ENCODE data around the gene SERGEF.

The SERGEF gene

DNA sequence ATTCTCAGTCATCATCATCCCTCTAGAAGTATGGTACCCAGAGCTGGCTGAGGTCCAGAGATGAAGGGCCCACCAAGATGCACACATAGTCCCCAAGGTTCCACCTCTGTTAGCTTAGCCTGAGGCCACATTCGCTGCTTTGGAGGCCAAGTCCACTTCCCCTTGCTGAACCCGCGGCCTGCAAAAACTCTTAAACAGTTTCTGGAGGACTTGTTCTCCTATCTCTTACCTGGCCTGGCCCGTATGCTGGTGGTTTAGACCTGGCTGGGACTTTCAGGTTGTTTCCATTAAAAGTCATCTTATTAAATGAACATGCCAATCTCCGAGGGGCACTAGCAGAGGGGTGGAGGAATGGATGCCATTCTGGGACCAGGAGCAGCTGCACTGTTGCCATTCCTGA is 213.7 kb downstream of the SERGEF start:
- Histone ChIP-seq H3K27ac (ENCODE audit: low read depth in 2 of 2, low read length in 2 of 2) (no peak overlapping the region), H3K36me3 (ENCODE audit: control insufficient read depth in 2 of 2, insufficient read depth in 2 of 2, low read length in 2 of 2) (no peaks in the 10 kb centered on the region), H3K4me3 (ENCODE audit: low read length in 2 of 2) (no peak overlapping the region)

DNA sequence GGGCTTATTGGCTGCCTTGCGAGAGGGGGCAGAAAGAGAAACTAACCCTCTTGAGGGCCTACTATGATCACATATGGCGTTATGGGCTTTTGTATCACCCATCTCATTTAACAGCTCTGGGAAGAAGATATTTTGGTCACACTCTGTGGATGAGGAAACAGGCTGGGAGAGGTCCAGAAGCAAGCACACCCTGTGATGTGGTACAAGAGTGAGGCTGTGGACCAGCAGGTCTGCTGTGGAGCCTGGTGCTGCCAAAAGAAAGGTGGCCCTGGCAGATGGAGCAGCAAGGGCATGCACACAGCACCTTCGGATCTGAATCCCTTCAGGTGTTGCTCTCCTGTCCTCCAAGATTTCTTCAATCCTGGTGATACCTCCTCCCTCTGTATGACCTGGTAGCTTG is 214.1 kb downstream of the SERGEF start:
- Histone ChIP-seq H3K4me3 (ENCODE audit: low read length in 2 of 2) (no peak overlapping the region), H3K27ac (ENCODE audit: low read depth in 2 of 2, low read length in 2 of 2) (no peak overlapping the region), H3K9ac (ENCODE audit: low read depth in 1 of 2, low read length in 2 of 2) (no peak overlapping the region), H3K4me1 (ENCODE audit: control insufficient read depth in 2 of 2, insufficient read depth in 2 of 2, low read length in 2 of 2) (no peaks in the 10 kb centered on the region), H3K27me3 (ENCODE audit: control insufficient read depth in 2 of 2, insufficient read depth in 2 of 2, low read length in 2 of 2) (no peaks in the 10 kb centered on the region), H3K36me3 (ENCODE audit: control insufficient read depth in 2 of 2, insufficient read depth in 2 of 2, low read length in 2 of 2) (no peaks in the 10 kb centered on the region), H3K9me3 (ENCODE audit: control insufficient read depth in 2 of 2, low read length in 2 of 2) (no peaks in the 10 kb centered on the region)

More for the DNA sequence above, 213.7 kb downstream of the SERGEF start:
- Histone ChIP-seq H3K9me3 (ENCODE audit: control insufficient read depth in 2 of 2, low read length in 2 of 2) (no peaks in the 10 kb centered on the region), H3K4me1 (ENCODE audit: control insufficient read depth in 2 of 2, insufficient read depth in 2 of 2, low read length in 2 of 2) (no peaks in the 10 kb centered on the region), H3K9ac (ENCODE audit: low read depth in 1 of 2, low read length in 2 of 2) (no peak overlapping the region), H3K27me3 (ENCODE audit: control insufficient read depth in 2 of 2, insufficient read depth in 2 of 2, low read length in 2 of 2) (no peaks in the 10 kb centered on the region)

DNA sequence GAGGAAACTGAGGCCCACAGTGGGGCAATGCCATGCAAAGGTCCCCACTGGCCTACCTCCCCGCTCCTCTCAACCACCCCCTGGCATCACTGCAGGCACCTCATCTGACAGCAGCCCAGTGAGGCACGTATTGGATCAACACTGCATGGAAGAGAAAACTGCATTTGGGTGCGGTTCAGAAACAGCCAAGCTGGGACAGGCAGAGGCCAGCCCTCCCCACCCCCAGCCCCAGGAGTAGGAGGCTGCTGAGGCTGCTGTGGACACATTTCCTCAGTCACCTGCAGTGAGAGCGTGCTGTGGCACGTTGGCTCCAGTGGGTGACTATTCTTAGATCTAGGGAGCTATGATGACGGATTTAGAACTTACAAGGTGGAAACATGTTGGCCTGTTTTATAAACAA is 214.6 kb downstream of the SERGEF start:
- no peak overlapping the region for H3K4me3 ChIP-seq (ENCODE audit: low read length in 2 of 2)
- H3K9me3 ChIP-seq (ENCODE audit: control insufficient read depth in 2 of 2, low read length in 2 of 2) = no peaks in the 10 kb centered on the region
- H3K36me3 ChIP-seq (ENCODE audit: control insufficient read depth in 2 of 2, insufficient read depth in 2 of 2, low read length in 2 of 2) = no peaks in the 10 kb centered on the region
- H3K27ac ChIP-seq (ENCODE audit: low read depth in 2 of 2, low read length in 2 of 2) = no peak overlapping the region
- H3K27me3 ChIP-seq (ENCODE audit: control insufficient read depth in 2 of 2, insufficient read depth in 2 of 2, low read length in 2 of 2) = no peaks in the 10 kb centered on the region
- H3K4me1 ChIP-seq (ENCODE audit: control insufficient read depth in 2 of 2, insufficient read depth in 2 of 2, low read length in 2 of 2) = no peaks in the 10 kb centered on the region
- H3K9ac ChIP-seq (ENCODE audit: low read depth in 1 of 2, low read length in 2 of 2) = no peak overlapping the region

DNA sequence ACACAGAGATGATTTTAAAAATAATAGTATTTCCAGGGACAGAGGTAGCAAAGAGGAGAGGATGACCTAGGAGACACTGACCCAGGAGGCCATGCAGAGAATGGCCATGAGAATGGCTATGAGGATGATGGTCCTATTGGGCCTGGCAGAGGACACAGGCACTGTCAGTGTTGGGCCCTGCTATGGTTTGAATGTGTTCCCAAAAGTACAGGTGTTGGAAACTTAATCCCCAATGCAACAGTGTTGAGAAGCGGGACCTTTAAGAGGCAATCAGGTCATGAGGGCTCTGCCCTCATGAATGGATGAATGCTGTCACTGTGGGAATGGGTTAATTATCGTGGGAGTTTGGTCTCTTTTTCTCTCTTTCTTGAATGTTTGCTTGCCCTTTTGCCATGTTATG is 216.7 kb downstream of the SERGEF start:
- H3K27me3 ChIP-seq (ENCODE audit: control insufficient read depth in 2 of 2, insufficient read depth in 2 of 2, low read length in 2 of 2) = no peaks in the 10 kb centered on the region
- H3K9ac ChIP-seq (ENCODE audit: low read depth in 1 of 2, low read length in 2 of 2) = no peak overlapping the region
- H3K27ac ChIP-seq (ENCODE audit: low read depth in 2 of 2, low read length in 2 of 2) = no peak overlapping the region
- no peak overlapping the region for H3K4me3 ChIP-seq (ENCODE audit: low read length in 2 of 2)
- H3K36me3 ChIP-seq (ENCODE audit: control insufficient read depth in 2 of 2, insufficient read depth in 2 of 2, low read length in 2 of 2) = no peaks in the 10 kb centered on the region
- H3K9me3 ChIP-seq (ENCODE audit: control insufficient read depth in 2 of 2, low read length in 2 of 2) = no peaks in the 10 kb centered on the region
- no peaks in the 10 kb centered on the region for H3K4me1 ChIP-seq (ENCODE audit: control insufficient read depth in 2 of 2, insufficient read depth in 2 of 2, low read length in 2 of 2)

DNA sequence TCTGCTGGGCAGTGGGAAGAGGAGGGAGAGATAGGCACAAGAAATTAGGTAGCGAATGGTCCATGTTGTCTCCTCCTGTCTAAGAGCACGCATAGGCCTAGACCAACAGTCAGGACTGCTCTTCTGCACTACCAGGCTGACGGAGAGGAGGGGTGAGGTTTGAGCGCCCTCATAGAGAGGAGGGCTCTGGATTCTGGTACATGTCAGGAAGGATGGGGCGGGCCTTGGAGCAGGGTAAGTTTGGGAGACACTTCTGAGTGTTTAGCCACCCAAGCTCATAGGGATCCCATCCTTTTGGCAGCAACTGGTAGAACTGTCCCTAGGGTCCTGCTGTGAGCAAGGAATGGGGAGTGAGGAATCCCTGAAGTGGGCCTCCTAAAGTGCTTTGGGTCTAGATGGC is 217.9 kb downstream of the SERGEF start:
- Histone ChIP-seq H3K4me3 (ENCODE audit: low read length in 2 of 2) (no peak overlapping the region), H3K9ac (ENCODE audit: low read depth in 1 of 2, low read length in 2 of 2) (no peak overlapping the region), H3K27me3 (ENCODE audit: control insufficient read depth in 2 of 2, insufficient read depth in 2 of 2, low read length in 2 of 2) (no peaks in the 10 kb centered on the region), H3K27ac (ENCODE audit: low read depth in 2 of 2, low read length in 2 of 2) (no peak overlapping the region), H3K9me3 (ENCODE audit: control insufficient read depth in 2 of 2, low read length in 2 of 2) (no peaks in the 10 kb centered on the region), H3K4me1 (ENCODE audit: control insufficient read depth in 2 of 2, insufficient read depth in 2 of 2, low read length in 2 of 2) (no peaks in the 10 kb centered on the region), H3K36me3 (ENCODE audit: control insufficient read depth in 2 of 2, insufficient read depth in 2 of 2, low read length in 2 of 2) (no peaks in the 10 kb centered on the region)

DNA sequence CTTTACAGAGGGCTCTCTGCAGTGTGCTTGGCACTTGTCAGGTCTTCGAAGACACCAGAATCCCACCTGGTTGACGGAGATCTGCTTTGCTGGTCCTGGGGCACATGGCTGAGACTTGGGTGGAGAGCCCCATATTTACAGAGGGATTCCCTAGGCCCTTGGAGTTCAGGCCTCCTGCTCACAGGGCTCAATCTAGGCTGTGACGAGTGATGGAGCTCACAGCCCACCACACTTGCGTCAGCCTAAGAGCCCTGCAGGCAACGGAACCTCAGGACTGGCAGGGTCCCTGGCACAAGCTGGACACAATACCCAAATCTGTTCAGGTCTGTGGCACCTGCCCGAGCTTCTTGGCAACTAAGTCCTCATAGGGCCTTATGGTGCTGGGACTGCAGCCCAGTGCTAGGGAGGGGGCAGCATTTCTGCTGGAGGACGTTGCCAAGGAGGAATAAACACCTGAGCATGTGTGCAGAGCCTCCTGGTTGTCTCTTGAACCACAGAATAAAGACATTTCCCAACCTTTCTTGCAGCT is 219.1 kb downstream of the SERGEF start:
- Histone ChIP-seq H3K27me3 (ENCODE audit: control insufficient read depth in 2 of 2, insufficient read depth in 2 of 2, low read length in 2 of 2) (no peaks in the 10 kb centered on the region), H3K27ac (ENCODE audit: low read depth in 2 of 2, low read length in 2 of 2) (no peak overlapping the region), H3K4me3 (ENCODE audit: low read length in 2 of 2) (no peak overlapping the region), H3K9me3 (ENCODE audit: control insufficient read depth in 2 of 2, low read length in 2 of 2) (no peaks in the 10 kb centered on the region), H3K36me3 (ENCODE audit: control insufficient read depth in 2 of 2, insufficient read depth in 2 of 2, low read length in 2 of 2) (no peaks in the 10 kb centered on the region), H3K4me1 (ENCODE audit: control insufficient read depth in 2 of 2, insufficient read depth in 2 of 2, low read length in 2 of 2) (no peaks in the 10 kb centered on the region), H3K9ac (ENCODE audit: low read depth in 1 of 2, low read length in 2 of 2) (no peak overlapping the region)

DNA sequence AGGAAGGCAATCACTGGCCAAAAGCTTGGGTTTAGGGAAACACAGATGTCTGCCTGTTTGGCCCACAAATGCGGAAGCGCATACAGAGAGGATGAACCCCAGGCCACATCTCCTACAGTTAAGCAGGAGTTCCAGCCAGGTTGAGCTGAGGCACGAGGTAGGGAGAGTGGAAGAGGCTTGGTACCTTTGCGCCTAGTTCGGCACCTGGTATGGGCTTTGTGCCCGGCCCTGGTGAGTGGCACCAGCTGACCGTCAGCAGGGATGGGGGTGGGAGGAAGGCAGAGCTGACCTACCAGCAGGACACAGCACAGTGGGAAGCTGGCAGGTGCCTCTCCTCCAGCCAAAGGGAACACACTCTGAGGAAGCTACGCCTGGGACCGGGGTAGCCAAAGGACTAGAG is 220.7 kb downstream of the SERGEF start:
- Histone ChIP-seq H3K4me3 (ENCODE audit: low read length in 2 of 2) (no peak overlapping the region), H3K9me3 (ENCODE audit: control insufficient read depth in 2 of 2, low read length in 2 of 2) (no peaks in the 10 kb centered on the region), H3K27me3 (ENCODE audit: control insufficient read depth in 2 of 2, insufficient read depth in 2 of 2, low read length in 2 of 2) (no peaks in the 10 kb centered on the region), H3K4me1 (ENCODE audit: control insufficient read depth in 2 of 2, insufficient read depth in 2 of 2, low read length in 2 of 2) (no peaks in the 10 kb centered on the region), H3K9ac (ENCODE audit: low read depth in 1 of 2, low read length in 2 of 2) (no peak overlapping the region), H3K27ac (ENCODE audit: low read depth in 2 of 2, low read length in 2 of 2) (no peak overlapping the region), H3K36me3 (ENCODE audit: control insufficient read depth in 2 of 2, insufficient read depth in 2 of 2, low read length in 2 of 2) (peaks cover 0 to 2% of the 10 kb centered on the region in 2 donors)

DNA sequence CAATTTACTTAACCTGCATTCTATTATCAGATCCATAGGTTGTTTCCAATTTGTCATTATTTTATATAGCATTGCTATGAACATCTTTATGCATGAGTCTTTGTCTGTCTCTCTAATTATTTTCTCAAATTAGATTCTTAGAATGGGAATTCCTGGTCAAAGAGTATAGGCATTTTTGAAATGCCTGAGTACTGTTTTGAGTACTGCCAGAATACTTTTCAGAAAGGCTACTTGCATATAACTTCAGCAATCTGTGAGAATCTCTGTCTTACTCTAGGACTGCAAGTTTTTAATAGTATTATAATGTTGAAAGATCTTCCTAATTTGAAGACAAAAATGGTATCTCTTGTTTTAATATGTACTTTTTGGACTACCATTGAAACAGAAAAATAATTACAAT is 221.7 kb downstream of the SERGEF start:
- H3K4me1 ChIP-seq (ENCODE audit: control insufficient read depth in 2 of 2, insufficient read depth in 2 of 2, low read length in 2 of 2) = no peaks in the 10 kb centered on the region
- no peak overlapping the region for H3K9ac ChIP-seq (ENCODE audit: low read depth in 1 of 2, low read length in 2 of 2)
- no peak overlapping the region for H3K4me3 ChIP-seq (ENCODE audit: low read length in 2 of 2)
- H3K27me3 ChIP-seq (ENCODE audit: control insufficient read depth in 2 of 2, insufficient read depth in 2 of 2, low read length in 2 of 2) = no peaks in the 10 kb centered on the region
- no peak overlapping the region for H3K27ac ChIP-seq (ENCODE audit: low read depth in 2 of 2, low read length in 2 of 2)
- H3K9me3 ChIP-seq (ENCODE audit: control insufficient read depth in 2 of 2, low read length in 2 of 2) = no peaks in the 10 kb centered on the region
- H3K36me3 ChIP-seq (ENCODE audit: control insufficient read depth in 2 of 2, insufficient read depth in 2 of 2, low read length in 2 of 2) = peaks cover 0 to 4% of the 10 kb centered on the region in 2 donors

DNA sequence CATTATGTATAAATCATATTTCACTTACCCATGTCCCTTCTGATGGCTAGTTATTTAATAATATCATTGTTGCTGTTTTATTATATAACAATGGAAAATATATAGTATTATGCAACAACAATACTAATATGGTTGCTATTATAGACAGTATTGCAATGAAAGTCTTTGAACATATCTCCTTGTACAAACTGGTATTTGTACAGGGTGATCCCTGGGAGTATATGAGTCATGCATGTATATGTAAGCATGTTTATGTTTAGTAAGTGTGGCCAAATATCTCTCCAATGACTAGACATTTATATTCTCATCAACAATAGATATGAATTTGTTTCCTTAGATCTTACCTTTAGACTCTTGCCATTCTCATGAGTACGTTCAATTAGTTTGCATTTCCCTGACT is 222.4 kb downstream of the SERGEF start:
- Histone ChIP-seq H3K27me3 (ENCODE audit: control insufficient read depth in 2 of 2, insufficient read depth in 2 of 2, low read length in 2 of 2) (no peaks in the 10 kb centered on the region), H3K27ac (ENCODE audit: low read depth in 2 of 2, low read length in 2 of 2) (no peak overlapping the region), H3K36me3 (ENCODE audit: control insufficient read depth in 2 of 2, insufficient read depth in 2 of 2, low read length in 2 of 2) (peaks cover 0 to 4% of the 10 kb centered on the region in 2 donors), H3K4me3 (ENCODE audit: low read length in 2 of 2) (no peak overlapping the region), H3K4me1 (ENCODE audit: control insufficient read depth in 2 of 2, insufficient read depth in 2 of 2, low read length in 2 of 2) (no peaks in the 10 kb centered on the region), H3K9ac (ENCODE audit: low read depth in 1 of 2, low read length in 2 of 2) (no peak overlapping the region), H3K9me3 (ENCODE audit: control insufficient read depth in 2 of 2, low read length in 2 of 2) (no peaks in the 10 kb centered on the region)

DNA sequence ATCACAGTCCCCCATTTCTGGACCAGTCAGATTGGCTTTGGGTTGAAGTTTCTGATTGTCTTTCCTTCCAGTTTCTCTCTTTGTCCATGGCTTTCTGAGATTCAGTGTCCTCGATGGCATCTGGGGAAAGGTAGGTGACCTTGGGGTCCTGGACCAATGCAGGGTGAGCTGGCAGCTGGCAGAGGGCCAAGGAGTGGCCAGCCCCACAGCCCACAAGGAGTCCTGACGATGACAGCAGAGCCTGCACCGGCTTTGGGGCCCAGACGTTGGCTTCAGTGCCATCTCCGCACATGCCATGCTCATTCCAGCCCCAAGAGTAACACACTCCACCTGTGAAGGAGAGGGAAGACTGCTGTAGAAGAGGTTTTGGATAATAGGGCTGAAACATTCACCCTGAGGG is 224.8 kb downstream of the SERGEF start:
- Histone ChIP-seq H3K9ac (ENCODE audit: low read depth in 1 of 2, low read length in 2 of 2) (no peak overlapping the region), H3K4me3 (ENCODE audit: low read length in 2 of 2) (no peak overlapping the region), H3K4me1 (ENCODE audit: control insufficient read depth in 2 of 2, insufficient read depth in 2 of 2, low read length in 2 of 2) (no peaks in the 10 kb centered on the region), H3K36me3 (ENCODE audit: control insufficient read depth in 2 of 2, insufficient read depth in 2 of 2, low read length in 2 of 2) (peaks cover 0 to 4% of the 10 kb centered on the region in 2 donors), H3K27me3 (ENCODE audit: control insufficient read depth in 2 of 2, insufficient read depth in 2 of 2, low read length in 2 of 2) (no peaks in the 10 kb centered on the region), H3K9me3 (ENCODE audit: control insufficient read depth in 2 of 2, low read length in 2 of 2) (no peaks in the 10 kb centered on the region), H3K27ac (ENCODE audit: low read depth in 2 of 2, low read length in 2 of 2) (no peak overlapping the region)
